T-helper 2 cell (primary cell): Measurements from ENCODE around the gene PCK2.
"Not testable (repeated sequence)": the region's sequence is repeated elsewhere in the genome, so short reads cannot be mapped to it uniquely, and the experiment has no call there.

Source experiments
- DNase-seq, 5 experiments: peaks; one replicate each; pipeline versions ENCODE4 v3.0.0 to v3.0.0-alpha.2; 2012 to 2022
- total RNA-seq, 2 donors: gene quantifications; one replicate each; lab custom pipeline; 2026; lab: John Stamatoyannopoulos, UW

Gene PCK2
- total RNA-seq: 4.7 to 11.5 reads per million in 2 donors

DNA sequence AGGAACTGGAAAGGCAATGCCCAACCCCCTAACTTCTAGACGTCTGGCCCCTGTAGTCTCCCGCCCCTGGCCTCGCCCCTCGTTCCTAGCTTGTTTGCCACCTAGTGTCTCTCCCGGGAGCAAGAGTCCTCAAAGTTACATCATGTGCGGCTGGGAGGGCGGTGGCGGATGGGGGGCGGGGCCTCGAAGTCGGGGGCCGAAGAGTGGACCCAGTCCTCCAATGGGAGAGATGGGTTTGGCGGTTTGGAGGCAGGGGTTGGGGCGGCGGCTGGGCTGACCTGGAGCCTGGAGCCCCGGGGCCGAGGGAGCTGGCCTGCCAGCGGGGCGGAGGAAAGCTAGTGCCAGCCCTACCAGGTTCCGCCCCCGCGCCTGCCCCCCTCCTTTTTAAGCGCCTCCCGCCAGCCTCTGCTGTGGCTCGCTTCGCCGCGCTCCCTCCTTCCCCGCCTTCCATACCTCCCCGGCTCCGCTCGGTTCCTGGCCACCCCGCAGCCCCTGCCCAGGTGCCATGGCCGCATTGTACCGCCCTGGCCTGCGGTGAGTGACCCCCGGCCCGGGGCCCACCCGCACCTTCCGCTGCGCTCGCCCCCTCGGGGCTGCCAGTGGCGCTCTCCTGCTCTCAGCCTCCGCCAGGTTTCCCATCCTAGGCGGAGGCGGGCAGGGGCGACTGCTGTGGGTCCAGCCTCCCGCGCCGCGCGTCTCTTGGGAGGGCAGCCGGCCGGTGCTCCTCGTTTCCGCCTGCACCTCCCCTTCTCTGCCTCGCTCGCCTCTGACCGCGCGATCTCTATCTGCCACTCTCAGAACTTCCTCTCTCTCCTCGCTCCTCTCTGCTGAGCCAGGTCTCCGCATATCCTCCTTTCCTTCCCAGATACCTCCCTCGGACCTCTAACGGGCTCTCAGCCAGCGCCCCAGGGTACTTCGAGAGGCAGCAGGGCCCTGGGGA is at the start of gene PCK2:
Gene PCK2 (plus strand): TSS at position 411 of the 940 bp plus-strand sequence. CDS start 95 bp downstream, at position 506.
- DNase-seq: peak; percentile 46 to 86 (median 62)

- not testable (repeated sequence) for DNase-seq
Measured at GRCh38 chr14:24049002-24049401, 45.1 kb upstream of the PCK2 start.

- not testable (repeated sequence) for DNase-seq
Measured at GRCh38 chr14:24050753-24051152, 43.4 kb upstream of the PCK2 start.

DNA sequence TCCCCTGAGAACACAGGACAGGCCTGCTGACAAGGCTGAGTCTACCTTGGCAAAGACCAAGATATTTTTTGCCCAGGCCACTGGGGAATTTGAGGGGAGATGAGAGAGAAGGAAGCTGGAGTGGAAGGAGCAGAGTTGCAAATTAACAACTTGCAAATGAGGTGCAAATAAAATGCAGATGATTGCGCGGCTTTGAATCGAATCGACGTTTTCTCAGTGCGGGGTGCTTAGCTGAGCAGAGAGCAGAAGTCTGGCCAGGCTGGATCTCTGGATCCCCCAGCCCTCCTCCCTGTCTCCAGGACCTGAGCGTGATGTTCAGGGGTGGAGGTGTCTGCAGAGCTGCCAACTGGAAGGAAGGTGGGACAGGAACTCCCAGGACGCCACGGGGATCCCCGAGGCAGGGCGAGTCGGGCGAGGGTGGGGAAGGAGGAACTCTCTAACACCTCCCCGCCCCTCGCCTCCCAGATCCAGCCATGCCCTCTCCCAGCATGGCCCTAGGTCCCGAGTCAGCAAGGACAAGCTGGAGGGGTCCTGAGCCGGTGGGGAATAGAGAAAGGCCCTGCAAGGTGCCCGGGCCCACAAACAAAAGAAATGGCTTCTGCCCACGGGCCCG is 42.8 kb upstream of the PCK2 start:
- DNase-seq: no peak

GRCh38 chr14:24051789-24052655 is 42.1 kb upstream of the PCK2 start, which contains the start of gene CARMIL3:
CARMIL3 (plus strand) TSS chr14:24052009; CDS start chr14:24052154, 145 bp downstream.
- peak; percentile 34 to 60 (median 38) for DNase-seq

DNA sequence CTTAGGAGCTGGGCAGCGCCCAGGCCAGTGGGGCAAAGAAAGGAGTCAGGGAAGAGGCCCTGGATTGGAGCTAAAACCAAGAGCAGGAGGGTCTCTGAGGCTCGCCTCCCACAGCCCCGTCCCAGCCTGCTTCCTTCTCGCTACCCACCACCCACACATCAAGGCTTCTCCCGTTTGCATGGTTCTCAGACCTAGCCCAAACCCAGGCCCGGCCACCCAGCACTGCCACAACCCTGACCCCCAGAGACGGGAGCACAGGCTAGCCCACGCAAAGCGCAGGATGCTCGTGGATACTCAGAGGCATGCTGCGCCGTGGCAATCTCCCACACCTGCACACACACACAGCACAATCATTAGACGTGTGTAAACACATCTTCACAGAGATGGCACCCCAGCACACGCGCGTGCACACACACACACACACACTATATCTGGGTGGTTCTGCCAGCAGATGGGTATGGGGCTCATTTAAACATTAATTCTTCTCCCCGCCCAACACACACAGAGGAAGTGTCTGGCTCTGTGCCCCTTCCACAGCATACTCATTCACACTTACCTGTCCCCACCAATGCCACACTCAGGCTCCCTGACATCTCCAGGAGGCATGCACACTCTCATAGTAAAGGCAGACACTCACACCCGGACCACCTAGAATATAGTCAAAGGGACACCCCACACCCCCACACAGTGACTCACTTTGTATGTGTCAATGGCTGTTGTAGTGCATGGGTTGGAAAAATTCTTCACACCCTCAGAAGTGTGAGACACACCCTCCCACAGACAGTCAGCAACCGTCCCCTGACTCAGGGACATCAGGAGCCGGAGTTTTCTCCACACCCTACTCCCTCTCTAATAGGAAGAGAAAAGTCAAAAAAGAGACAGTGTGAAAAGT is 41.2 kb upstream of the PCK2 start:
- DNase-seq: peak in 2 of 5 experiments; percentile 34 to 47

- DNase-seq: no peak
Measured at GRCh38 chr14:24053548-24054323, 40.4 kb upstream of the PCK2 start.

- no peak for DNase-seq
Measured at GRCh38 chr14:24054324-24054641, 39.8 kb upstream of the PCK2 start.

DNA sequence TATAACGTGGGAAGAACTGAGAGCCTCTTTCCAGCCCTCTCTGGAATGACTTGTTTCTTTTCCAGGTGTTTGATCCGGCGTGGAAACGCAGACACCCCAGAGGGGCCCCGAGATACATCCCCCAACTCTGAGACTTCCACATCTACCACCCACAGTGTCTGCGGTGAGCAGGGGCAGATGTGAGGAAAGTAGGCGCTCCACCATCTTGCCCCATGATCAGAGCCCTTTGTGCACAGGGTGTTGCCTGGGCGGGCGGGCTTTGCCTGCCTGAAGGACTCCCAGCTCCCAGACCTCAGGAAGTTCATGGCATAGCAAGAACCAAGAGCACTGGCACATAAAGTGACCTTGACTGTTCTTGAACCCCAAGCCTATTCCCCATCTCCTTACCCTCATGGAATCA is 39.5 kb upstream of the PCK2 start:
- DNase-seq: no peak

- no peak for DNase-seq
Measured at GRCh38 chr14:24055971-24056799, 37.9 kb upstream of the PCK2 start.

- DNase-seq: no peak
Measured at GRCh38 chr14:24056800-24057184, 37.3 kb upstream of the PCK2 start.

DNA sequence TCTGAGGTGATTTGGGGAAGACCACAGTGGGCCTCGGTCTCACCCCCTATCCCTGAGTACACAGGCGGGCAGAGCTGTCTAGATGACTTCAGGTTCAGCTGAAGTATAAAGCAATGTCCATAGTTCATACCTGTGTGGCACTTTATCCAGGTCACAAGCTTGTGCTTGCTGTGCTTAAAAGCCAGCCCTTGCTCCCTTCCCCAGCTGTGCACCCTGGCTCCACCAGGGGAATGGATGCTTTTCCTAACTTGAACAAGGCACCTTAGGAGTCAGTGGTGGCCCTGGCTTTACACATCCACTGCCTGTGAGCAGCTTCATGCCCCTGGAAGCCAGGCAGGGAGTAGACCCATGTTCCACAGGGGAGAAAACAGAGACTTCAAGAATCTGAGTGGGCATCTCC is 36.8 kb upstream of the PCK2 start:
- DNase-seq: no peak

DNA sequence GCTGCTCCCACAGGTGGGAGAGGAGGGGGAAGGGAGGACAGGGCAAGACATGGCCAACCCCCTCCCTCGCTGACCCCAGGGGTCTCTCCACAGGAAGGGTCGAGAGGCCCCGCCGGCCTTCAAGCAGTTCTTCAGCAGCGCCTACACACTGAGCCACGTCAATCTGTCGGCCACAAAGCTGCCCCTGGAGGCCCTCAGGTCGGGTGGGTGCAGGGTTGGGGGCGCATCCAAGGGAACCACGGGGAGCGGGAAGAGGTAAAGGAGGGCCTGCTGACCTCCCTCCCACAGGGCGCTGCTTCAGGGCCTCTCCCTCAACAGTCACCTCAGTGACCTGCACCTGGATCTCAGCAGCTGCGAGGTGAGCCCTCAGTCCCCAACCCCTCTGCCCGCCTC is 36.2 kb upstream of the PCK2 start:
- no peak for DNase-seq

DNA sequence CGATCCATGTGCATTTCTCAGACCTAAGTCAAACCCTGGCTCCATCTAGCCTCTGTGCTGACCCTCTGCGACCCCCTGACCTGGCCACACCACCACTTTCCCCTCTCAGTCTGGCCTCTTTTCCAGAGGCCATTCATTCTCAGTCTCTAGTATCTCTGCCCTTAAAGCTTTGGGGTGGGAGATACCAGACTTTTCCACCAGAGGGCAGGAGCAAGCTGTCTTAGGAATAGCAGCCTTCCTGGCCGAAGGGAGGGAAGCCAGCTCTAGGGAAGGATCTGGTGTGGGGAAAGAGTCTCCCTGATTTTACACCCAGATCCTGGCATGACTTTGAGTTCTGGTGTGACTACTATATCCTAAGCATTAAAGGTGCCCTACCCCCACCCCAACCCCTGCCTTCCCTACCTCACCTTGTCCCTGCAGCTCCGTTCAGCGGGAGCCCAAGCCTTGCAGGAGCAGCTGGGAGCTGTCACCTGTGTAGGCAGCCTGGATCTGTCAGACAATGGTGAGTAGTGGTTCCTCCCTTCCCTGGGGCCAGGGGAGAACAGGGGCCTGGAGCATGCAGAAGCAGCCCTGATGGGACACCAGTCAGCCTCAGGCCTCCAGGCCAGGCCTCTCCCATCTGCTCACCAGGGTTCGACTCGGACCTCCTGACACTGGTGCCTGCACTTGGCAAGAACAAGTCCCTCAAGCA is 35.7 kb upstream of the PCK2 start:
- DNase-seq: peak in 2 of 5 experiments; percentile 30 to 55

DNA sequence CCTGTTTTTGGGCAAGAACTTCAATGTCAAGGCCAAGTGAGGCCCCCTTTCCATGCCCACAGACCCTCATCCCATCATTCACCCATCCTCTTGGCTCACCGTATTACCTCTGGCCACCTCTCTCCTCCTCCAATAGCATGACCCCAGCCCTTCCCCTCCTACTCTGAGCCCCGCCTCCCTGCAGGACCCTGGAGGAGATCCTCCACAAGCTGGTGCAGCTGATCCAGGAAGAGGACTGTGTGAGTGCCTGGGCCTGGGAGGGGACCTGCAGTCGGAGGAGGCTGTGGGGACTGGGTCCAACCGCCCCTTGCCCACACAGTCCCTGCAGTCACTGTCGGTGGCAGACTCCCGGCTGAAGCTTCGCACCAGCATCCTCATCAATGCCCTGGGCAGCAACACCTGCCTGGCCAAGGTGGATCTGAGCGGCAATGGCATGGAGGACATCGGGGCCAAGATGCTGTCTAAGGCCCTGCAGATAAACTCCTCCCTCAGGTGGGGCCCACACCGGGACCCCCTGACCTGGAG is 35.1 kb upstream of the PCK2 start:
- no peak for DNase-seq

DNA sequence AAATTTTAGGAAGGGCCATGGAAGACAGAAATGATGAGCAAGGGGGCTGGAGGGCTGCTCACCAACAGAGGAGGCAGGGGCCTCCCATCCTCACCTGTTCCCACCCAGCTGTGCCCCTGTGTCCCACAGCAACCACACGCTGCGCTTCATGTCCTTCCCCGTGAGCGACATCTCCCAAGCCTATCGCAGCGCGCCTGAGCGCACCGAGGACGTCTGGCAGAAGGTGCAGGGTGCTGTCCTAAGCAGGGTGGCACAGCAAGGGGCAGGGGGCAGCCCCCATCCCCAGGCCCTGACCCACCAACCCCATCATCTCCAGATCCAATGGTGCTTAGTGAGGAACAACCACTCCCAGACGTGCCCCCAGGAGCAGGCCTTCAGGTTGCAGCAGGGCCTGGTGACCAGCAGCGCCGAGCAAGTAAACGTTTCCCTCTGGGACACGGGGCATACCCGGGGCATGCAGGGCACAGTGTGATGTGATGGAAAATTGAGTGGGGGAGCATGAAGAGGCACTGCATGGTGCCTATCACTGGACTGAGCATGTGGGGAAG is 34.2 kb upstream of the PCK2 start:
- DNase-seq: no peak

DNA sequence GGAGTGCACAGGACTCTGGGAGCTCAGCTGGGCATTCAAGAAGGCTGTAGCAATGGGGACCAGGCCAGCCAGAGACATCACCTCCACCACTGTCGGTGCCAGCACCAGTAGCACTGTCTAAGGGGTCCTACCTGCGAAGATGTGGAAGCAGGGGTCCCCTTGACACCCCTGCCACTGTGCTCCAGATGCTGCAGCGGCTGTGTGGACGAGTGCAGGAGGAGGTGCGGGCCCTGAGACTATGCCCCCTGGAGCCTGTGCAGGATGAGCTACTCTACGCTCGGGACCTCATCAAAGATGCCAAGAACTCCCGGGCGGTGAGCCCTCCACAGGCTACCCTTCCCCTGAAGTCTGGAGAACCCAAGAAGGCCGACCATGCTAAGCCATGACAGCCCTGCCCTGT is 33.7 kb upstream of the PCK2 start:
- no peak for DNase-seq

DNA sequence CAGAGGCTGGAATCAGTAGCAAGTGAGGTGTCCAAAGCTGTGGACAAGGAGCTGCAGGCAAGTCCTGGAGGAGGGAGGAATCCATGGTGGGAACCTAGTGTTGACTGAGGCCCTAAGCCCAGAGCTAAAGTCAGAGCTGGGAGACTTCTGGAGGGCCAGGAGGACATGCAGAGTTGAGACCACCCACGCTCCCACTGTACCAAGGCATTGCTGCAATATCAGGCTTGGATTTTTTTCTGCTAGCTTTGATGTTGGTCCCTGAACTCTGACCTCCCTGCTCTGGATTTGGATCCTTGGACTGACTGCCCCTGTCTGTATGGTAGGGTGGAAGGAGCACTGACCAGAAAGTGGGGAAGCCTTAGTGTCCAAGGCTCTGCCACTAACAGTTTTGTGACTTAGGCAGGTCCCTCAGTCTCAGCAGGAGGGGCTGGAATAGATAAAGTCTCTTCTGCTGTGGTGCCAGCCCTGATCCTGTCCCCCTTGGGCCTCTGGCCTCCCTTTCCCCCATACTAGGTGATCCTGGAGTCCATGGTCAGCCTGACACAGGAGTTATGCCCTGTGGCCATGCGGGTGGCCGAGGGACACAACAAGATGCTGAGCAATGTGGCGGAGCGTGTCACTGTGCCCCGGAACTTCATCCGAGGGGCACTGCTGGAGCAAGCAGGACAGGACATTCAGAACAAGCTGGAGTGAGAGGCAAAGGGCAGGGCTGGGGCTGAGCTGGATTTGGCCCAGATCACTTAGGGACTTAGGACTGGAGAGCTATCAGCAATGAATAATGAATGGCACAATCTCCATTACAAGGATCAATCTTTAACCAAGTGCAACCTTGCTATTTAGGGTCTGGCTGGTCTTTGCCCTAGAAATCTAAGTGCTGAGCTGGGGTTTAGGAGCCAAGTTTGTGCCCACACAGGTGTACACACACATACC is 32.9 kb upstream of the PCK2 start:
- no peak for DNase-seq
